GM12878 (cell line): Measurements from ENCODE around the gene UBE2J2. TPM values are rescaled to one million over a fixed set of nuclear protein-coding genes. Genes with fewer than 3 reads are reported as not detected.

Experiments used
- ATAC-seq: fragments of 200-7000 bp; cut with Tn5 transposase; 3 replicates; pipeline ENCODE4 v1.9.1; 2020; ENCODE audit warnings: mild to moderate bottlenecking, moderate library complexity
- BruUV-seq: library from RNA; stranded (reverse); fragments of 400-500 nt; replicated peaks from 2 replicates; lab custom pipeline; 2021; lab: Mats Ljungman, UMichigan
- CTCF ChIA-PET: fragments of 300-600 bp; sonication (Branson Sonifier 250); formaldehyde crosslinking; extraction: SDS; loops from one replicate; lab custom pipeline; 2021; ENCODE audit warnings: inconsistent platforms; lab: Yijun Ruan, JAX
- POLR2A ChIA-PET: fragments of 350-600 bp; formaldehyde crosslinking; extraction: SDS; loops from one replicate; lab custom pipeline; 2021; ENCODE audit warnings: inconsistent platforms; lab: Charles Lee
- RAD21 ChIA-PET: fragments of 300-600 bp; sonication (Branson Sonifier 250); formaldehyde crosslinking; loops from one replicate; lab custom pipeline; 2023; ENCODE audit warnings: antibody characterized with exemption; ENCODE audit not compliant: unreplicated experiment; lab: Charles Lee
- SMC1A ChIA-PET: fragments of 300-600 bp; sonication (Branson Sonifier 250); formaldehyde crosslinking; loops from one replicate; lab custom pipeline; 2023; ENCODE audit not compliant: unreplicated experiment, uncharacterized antibody; lab: Charles Lee
- DNase-seq: peaks from one replicate; pipeline ENCODE4 v3.0.0-alpha.2; 2011; ENCODE audit warnings: low read depth, low spot score
- FAIRE-seq: peaks from 3 replicates; lab custom pipeline; 2011; peaks lifted over from hg19 to GRCh38; lab: Jason Lieb, UNC
- H2AFZ ChIP-seq: 2 replicates; pipeline ENCODE4 v1.6.0; 2011; ENCODE audit warnings: low read depth, low read length, control low read depth; ENCODE audit not compliant: control insufficient read depth
- H3K27ac ChIP-seq: 2 replicates; pipeline ENCODE4 v1.5.1; 2011; ENCODE audit warnings: control low read depth; ENCODE audit not compliant: control insufficient read depth, insufficient read depth
- H3K27me3 ChIP-seq, 2 experiments: replicated peaks in 1 of 2; 2 replicates each; pipeline versions ENCODE4 v1.6.0 to v1.6.1; 2011; ENCODE audit warnings: low read length in 1 of 2; ENCODE audit not compliant: control insufficient read depth in 2 of 2, insufficient read depth in 2 of 2
- H3K36me3 ChIP-seq, 2 experiments: 2 replicates each; pipeline ENCODE4 v1.5.1; 2011; ENCODE audit warnings: low read length in 1 of 2; ENCODE audit not compliant: control insufficient read depth in 2 of 2, insufficient read depth in 2 of 2
- H3K4me1 ChIP-seq: 2 replicates; pipeline ENCODE4 v1.6.1; 2011; ENCODE audit warnings: mild to moderate bottlenecking, low read length, moderate library complexity, mixed read lengths; ENCODE audit not compliant: control insufficient read depth, insufficient read depth
- H3K4me2 ChIP-seq: 2 replicates; pipeline ENCODE4 v1.6.0; 2011; ENCODE audit warnings: control low read depth; ENCODE audit not compliant: control insufficient read depth, insufficient read depth
- H3K4me3 ChIP-seq: fragments of 200-600 bp; sonication (generic); 2 replicates; pipeline ENCODE4 v1.5.1; 2016
- H3K79me2 ChIP-seq: 2 replicates; pipeline ENCODE4 v1.6.0; 2011; ENCODE audit warnings: low read length; ENCODE audit not compliant: control insufficient read depth, insufficient read depth
- H3K9ac ChIP-seq: 2 replicates; pipeline ENCODE4 v1.8.0; 2011; ENCODE audit warnings: low read length, control low read depth, mixed read lengths; ENCODE audit not compliant: control insufficient read depth, insufficient read depth
- H3K9me3 ChIP-seq: replicated peaks from 3 replicates; pipeline ENCODE4 v1.5.1; 2011; ENCODE audit warnings: mild to moderate bottlenecking, low read length; ENCODE audit not compliant: control insufficient read depth, insufficient read depth
- H4K20me1 ChIP-seq: 2 replicates; pipeline ENCODE4 v1.6.0; 2011; ENCODE audit not compliant: control insufficient read depth, insufficient read depth
- BACH1 ChIP-seq: fragments of 450-650 bp; IDR thresholded peaks from 2 replicates; pipeline ENCODE4 v1.6.1; 2017; ENCODE audit warnings: mild to moderate bottlenecking, borderline replicate concordance
- BHLHE40 ChIP-seq, 2 experiments: fragments of 450-650 bp in 1 of 2; IDR thresholded peaks; 2 replicates each; pipeline ENCODE4 v1.6.1; 2011 to 2017; ENCODE audit warnings: low read depth in 2 of 2, borderline replicate concordance in 1 of 2, improper control_type of control experiment in 1 of 2, low read length in 1 of 2, mild to moderate bottlenecking in 1 of 2
- CBX3 ChIP-seq: fragments of 200-600 bp; sonication (generic); IDR thresholded peaks from 2 replicates; pipeline ENCODE4 v1.6.1; 2016; ENCODE audit warnings: low read depth, borderline replicate concordance
- E4F1 ChIP-seq: fragments of 450-650 bp; IDR thresholded peaks from 2 replicates; pipeline ENCODE4 v1.6.1; 2018; ENCODE audit warnings: borderline replicate concordance, mild to moderate bottlenecking; ENCODE audit not compliant: partially characterized antibody
- GATAD2B ChIP-seq: fragments of 450-650 bp; conservative IDR thresholded peaks from 2 replicates; pipeline ENCODE4 v1.6.1; 2017; ENCODE audit warnings: low read depth, mild to moderate bottlenecking, moderate library complexity
- HDAC6 ChIP-seq: fragments of 200-600 bp; sonication (generic); IDR thresholded peaks from one replicate; pipeline ENCODE4 v1.8.0; 2017; ENCODE audit warnings: antibody characterized with exemption; ENCODE audit not compliant: unreplicated experiment
- HDGF ChIP-seq: fragments of 450-650 bp; IDR thresholded peaks from 2 replicates; pipeline ENCODE4 v1.6.1; 2016; ENCODE audit warnings: antibody characterized with exemption
- MLLT1 ChIP-seq: fragments of 450-650 bp; IDR thresholded peaks from 2 replicates; pipeline ENCODE4 v1.6.1; 2016; ENCODE audit warnings: mild to moderate bottlenecking
- MTA3 ChIP-seq: IDR thresholded peaks from 2 replicates; pipeline ENCODE4 v1.6.1; 2012; ENCODE audit warnings: low read length, inconsistent platforms, borderline replicate concordance
- SMARCA5 ChIP-seq: fragments of 450-650 bp; IDR thresholded peaks from 2 replicates; pipeline ENCODE4 v1.6.1; 2017; ENCODE audit warnings: mild to moderate bottlenecking
- ZNF622 ChIP-seq: fragments of 450-650 bp; IDR thresholded peaks from 2 replicates; pipeline ENCODE4 v1.6.1; 2017; ENCODE audit warnings: mild to moderate bottlenecking, inconsistent platforms
- WGBS: methylation state at CpG from one replicate; pipeline ENCODE4 v1.1.6; 2016; ENCODE audit warnings: low lambda C conversion rate; ENCODE audit not compliant: insufficient replicate concordance, insufficient coverage; ENCODE audit errors: missing lambda C conversion rate; 5-methylcytosine and 5-hydroxymethylcytosine counted together
- in situ Hi-C: fragments of 300-500 bp; cut with MboI; formaldehyde crosslinking; loops from 9 replicates; pipeline ENCODE4 v1.14.3; 2018; ENCODE audit warnings: mixed read lengths
- intact Hi-C: fragments of 100-400 bp; cut with micrococcal nuclease; formaldehyde crosslinking; loops from one replicate; pipeline ENCODE4 v1.14.2; 2022; ENCODE audit not compliant: unreplicated experiment
- polyA plus RNA-seq, 11 experiments: library from polyadenylated mRNA; depleted of rRNA in 4 of 11; unstranded in 6 of 11; stranded (reverse) in 5 of 11; fragments of >200 nt; fragmentation: Nextera tagmentation in 4 of 11; fragmentation: Illumina TruSeq in 1 of 11; extraction: Ambion mirVana in 4 of 11; extraction: Trizol in 1 of 11; gene quantifications; 1 replicate in 1 of 11; 2 replicates in 10 of 11; pipeline versions ENCODE4 v1.2.1 to v1.2.3, GENCODE V29; 2011 to 2016; ENCODE audit warnings: inconsistent platforms in 2 of 11, missing spikeins in 2 of 11, low read depth in 1 of 11
- total RNA-seq, 4 experiments: library from RNA; depleted of rRNA in 3 of 4; stranded (reverse); fragments of >200 nt in 3 of 4; fragmentation: Illumina TruSeq in 1 of 4; extraction: Trizol in 1 of 4; gene quantifications; 2 replicates each; pipeline versions ENCODE4 v1.2.1 to v1.2.3, GENCODE V29; 2013 to 2021

The UBE2J2 gene
- total and polyA plus RNA-seq, 10 of the 15 experiments (the other 5 are each of a cell fraction or from before 2014, with no cell fraction given) = 0.72 to 70.5 (median 49.2) TPM

GRCh38 chr1:1204998-1205768 is 68.5 kb downstream of the UBE2J2 start:
- Histone ChIP-seq H3K9me3 (no peaks in the 10 kb centered on the region), H3K4me2 (peak overlapping the region; percentile 89; the same call in 1 of the 2 replicates), H3K79me2 (no peaks in the 10 kb centered on the region), H3K4me3 (no peak overlapping the region), H4K20me1 (no peaks in the 10 kb centered on the region), H3K36me3 (no peaks in the 10 kb centered on the region), H3K9ac (no peak overlapping the region), H3K27me3 (peaks cover 0 to 8% of the 10 kb centered on the region in 2 experiments; a peak in 1 of 4 replicates), H3K4me1 (peaks cover 28% of the 10 kb centered on the region), H2AFZ (no peak overlapping the region), H3K27ac (no peak overlapping the region)
- FAIRE-seq = no peak
- intact Hi-C loops = no loop called here
- TF ChIP-seq GATAD2B (no peak), SMARCA5 (no peak), BACH1 (no peak), ZNF622 (no peak)
- 28% methylated on average over 19 of the region's 19 CpGs for WGBS
- CTCF ChIA-PET = interaction anchor here (2.0 kb wide), 1 partner anchor 84 kb away, joined by 25 read pairs; no protein-coding TSS in a partner anchor
- POLR2A ChIA-PET = interaction anchor here (0.6 to 1.3 kb wide), 4 partner anchors 34 to 67 kb away, joined by 3 to 5 read pairs (median 4); no protein-coding TSS in a partner anchor
- ATAC-seq = no peak
- no TSS peak for BruUV-seq
- no peak for DNase-seq
- in situ Hi-C loops = no loop called here
- SMC1A ChIA-PET = interaction anchor here (1.0 to 1.5 kb wide), 2 partner anchors 46 to 83 kb away, joined by 3 to 4 read pairs; no protein-coding TSS in a partner anchor
- RAD21 ChIA-PET = interaction anchor here (0.9 to 2.1 kb wide), 5 partner anchors 26 to 83 kb away, joined by 3 to 10 read pairs (median 6); no protein-coding TSS in a partner anchor

- peaks cover 0 to 8% of the 10 kb centered on the region in 2 experiments; a peak in 1 of 4 replicates for H3K27me3 ChIP-seq
- H3K4me3 ChIP-seq = no peak overlapping the region
- no peak for DNase-seq
- FAIRE-seq = no peak
- no peak for ATAC-seq
- H4K20me1 ChIP-seq = no peaks in the 10 kb centered on the region
- WGBS = 52% methylated on average over 5 of the region's 8 CpGs
- H3K27ac ChIP-seq = no peak overlapping the region
- CTCF ChIA-PET = interaction anchor here (2.0 kb wide), 1 partner anchor 83 kb away, joined by 25 read pairs; no protein-coding TSS in a partner anchor
- H3K4me1 ChIP-seq = peaks cover 28% of the 10 kb centered on the region
- no peak overlapping the region for H2AFZ ChIP-seq
- no peaks in the 10 kb centered on the region for H3K36me3 ChIP-seq
- in situ Hi-C loops = no loop called here
- no peak overlapping the region for H3K9ac ChIP-seq
- intact Hi-C loops = no loop called here
- POLR2A ChIA-PET = interaction anchor here (1.3 kb wide), 1 partner anchor 41 kb away, joined by 4 read pairs; no protein-coding TSS in a partner anchor
- BruUV-seq = no TSS peak
- RAD21 ChIA-PET = interaction anchor here (2.1 kb wide), 1 partner anchor 80 kb away, joined by 7 read pairs; no protein-coding TSS in a partner anchor
- no peaks in the 10 kb centered on the region for H3K79me2 ChIP-seq
- no peaks in the 10 kb centered on the region for H3K9me3 ChIP-seq
- no peak overlapping the region for H3K4me2 ChIP-seq
- SMC1A ChIA-PET = interaction anchor here (1.0 kb wide), 1 partner anchor 46 kb away, joined by 3 read pairs; no protein-coding TSS in a partner anchor
- no peak for TF ChIP-seq MTA3
- no peak for TF ChIP-seq BHLHE40 (IDR thresholded peaks at IDR 0.05; ENCODE audit: borderline replicate concordance in 1 of 2, low read depth in 2 of 2, low read length in 1 of 2)
- no peak for TF ChIP-seq HDAC6
- TF ChIP-seq E4F1 = no peak
- TF ChIP-seq CBX3 = no peak
- no peak for TF ChIP-seq MLLT1
- no peak for TF ChIP-seq HDGF
These were observed 69.2 kb downstream of the UBE2J2 start for GRCh38 chr1:1204425-1204920.
